IMR-90 (cell line): ENCODE measurements around the gene SERHL2. TPM values are rescaled to one million over a fixed set of nuclear protein-coding genes. Genes with fewer than 3 reads are reported as not detected.

Experiments used
- ATAC-seq: fragments of 200-7000 bp; cut with Tn5 transposase; 2 replicates; pipeline ENCODE4 v1.9.1; 2020; ENCODE audit warnings: low read depth, mild to moderate bottlenecking, moderate library complexity
- BruUV-seq: library from RNA; stranded (reverse); fragments of 400-500 nt; replicated peaks from 2 replicates; lab custom pipeline; 2021; lab: Mats Ljungman, UMichigan
- CTCF ChIA-PET: fragments of 300-600 bp; formaldehyde crosslinking; extraction: SDS; loops from one replicate; lab custom pipeline; 2021; ENCODE audit warnings: antibody characterized with exemption; lab: Yijun Ruan, JAX
- POLR2A ChIA-PET: fragments of 300-600 bp; sonication (Branson Sonifier 250); formaldehyde crosslinking; loops from one replicate; lab custom pipeline; 2022; ENCODE audit warnings: antibody characterized with exemption; ENCODE audit not compliant: unreplicated experiment; lab: Charles Lee
- DNase-seq: peaks from one replicate; pipeline ENCODE4 v3.0.0; 2013
- H2AFZ ChIP-seq: replicated peaks from 2 replicates; pipeline ENCODE3; 2013; ENCODE audit warnings: low read length, mild to moderate bottlenecking; ENCODE audit not compliant: poor library complexity
- H2AK5ac ChIP-seq: 2 replicates; pipeline ENCODE4 v1.6.1; 2013; ENCODE audit warnings: low read depth, low read length, inconsistent platforms
- H2AK9ac ChIP-seq: replicated peaks from 2 replicates; pipeline ENCODE3; 2013; ENCODE audit warnings: mild to moderate bottlenecking, low read depth, low read length, moderate library complexity; ENCODE audit not compliant: poor library complexity
- H2BK120ac ChIP-seq: 2 replicates; pipeline ENCODE4 v1.6.1; 2013; ENCODE audit warnings: low read depth, low read length, inconsistent platforms
- H2BK15ac ChIP-seq: 3 replicates; pipeline ENCODE4 v1.6.1; 2013; ENCODE audit warnings: low read depth, low read length, inconsistent platforms
- H2BK20ac ChIP-seq: 2 replicates; pipeline ENCODE4 v1.6.1; 2013; ENCODE audit warnings: low read depth, mild to moderate bottlenecking, inconsistent platforms, low read length, moderate library complexity
- H2BK5ac ChIP-seq: 2 replicates; pipeline ENCODE4 v1.6.1; 2013; ENCODE audit warnings: mild to moderate bottlenecking, low read depth, low read length, inconsistent platforms; ENCODE audit not compliant: poor library complexity, severe bottlenecking
- H3K14ac ChIP-seq: replicated peaks from 2 replicates; pipeline ENCODE4 v1.6.1; 2013; ENCODE audit warnings: low read depth, low read length, inconsistent platforms
- H3K18ac ChIP-seq: 2 replicates; pipeline ENCODE4 v1.6.1; 2013; ENCODE audit warnings: low read depth, low read length, control low read depth
- H3K23ac ChIP-seq: 2 replicates; pipeline ENCODE4 v1.6.1; 2013; ENCODE audit warnings: low read depth, low read length, inconsistent platforms
- H3K27ac ChIP-seq: 2 replicates; pipeline ENCODE4 v1.5.1; 2013; ENCODE audit warnings: mild to moderate bottlenecking, control low read depth, low read length; ENCODE audit not compliant: insufficient read depth
- H3K27me3 ChIP-seq: 2 replicates; pipeline ENCODE4 v1.6.1; 2013; ENCODE audit warnings: low read length; ENCODE audit not compliant: control insufficient read depth, insufficient read depth
- H3K36me3 ChIP-seq: 2 replicates; pipeline ENCODE4 v1.6.1; 2013; ENCODE audit warnings: low read length, mixed read lengths; ENCODE audit not compliant: control insufficient read depth, insufficient read depth
- H3K4ac ChIP-seq: 2 replicates; pipeline ENCODE4 v1.6.1; 2013; ENCODE audit warnings: low read depth, low read length, inconsistent platforms
- H3K4me1 ChIP-seq: 2 replicates; pipeline ENCODE4 v1.6.1; 2013; ENCODE audit warnings: low read length, mixed read lengths; ENCODE audit not compliant: control insufficient read depth, insufficient read depth
- H3K4me2 ChIP-seq: 2 replicates; pipeline ENCODE4 v1.6.1; 2013; ENCODE audit warnings: low read depth, mild to moderate bottlenecking, control low read depth, low read length, moderate library complexity
- H3K4me3 ChIP-seq: 2 replicates; pipeline ENCODE4 v1.5.1; 2013; ENCODE audit warnings: low read depth, mild to moderate bottlenecking, control low read depth, low read length, moderate library complexity; ENCODE audit not compliant: insufficient read depth
- H3K56ac ChIP-seq: 2 replicates; pipeline ENCODE4 v1.6.1; 2013; ENCODE audit warnings: low read length, inconsistent platforms; ENCODE audit not compliant: insufficient read depth; ENCODE audit errors: extremely low read depth
- H3K79me1 ChIP-seq, 2 experiments: 2 replicates each; pipeline ENCODE4 v1.6.1; 2013; ENCODE audit warnings: low read length in 2 of 2, inconsistent platforms in 1 of 2, low read depth in 1 of 2
- H3K9ac ChIP-seq: 2 replicates; pipeline ENCODE4 v1.6.1; 2013; ENCODE audit warnings: low read depth, low read length, control low read depth
- H3K9me1 ChIP-seq: 2 replicates; pipeline ENCODE4 v1.6.1; 2013; ENCODE audit warnings: low read length, inconsistent platforms; ENCODE audit not compliant: insufficient read depth
- H3K9me3 ChIP-seq: 2 replicates; pipeline ENCODE4 v1.6.1; 2013; ENCODE audit warnings: low read length; ENCODE audit not compliant: control insufficient read depth, insufficient read depth
- H4K20me1 ChIP-seq: 2 replicates; pipeline ENCODE4 v1.6.1; 2013; ENCODE audit warnings: low read length, inconsistent platforms; ENCODE audit not compliant: insufficient read depth
- H4K5ac ChIP-seq: 2 replicates; pipeline ENCODE4 v1.6.1; 2013; ENCODE audit warnings: mild to moderate bottlenecking, low read depth, low read length, control low read depth
- H4K8ac ChIP-seq, 2 experiments: 2 replicates each; pipeline ENCODE4 v1.6.1; 2013; ENCODE audit warnings: low read depth in 2 of 2, low read length in 2 of 2, control low read depth in 1 of 2, inconsistent platforms in 1 of 2
- H4K91ac ChIP-seq: 2 replicates; pipeline ENCODE4 v1.6.1; 2013; ENCODE audit warnings: low read depth, low read length, inconsistent platforms; ENCODE audit not compliant: insufficient read depth
- CHD1 ChIP-seq: IDR thresholded peaks from 2 replicates; pipeline ENCODE4 v1.6.1; 2012; ENCODE audit warnings: low read depth, low read length, improper control_type of control experiment
- MAFK ChIP-seq: IDR thresholded peaks from 2 replicates; pipeline ENCODE4 v1.6.1; 2012; ENCODE audit warnings: low read depth, low read length, improper control_type of control experiment
- MXI1 ChIP-seq: IDR thresholded peaks from 2 replicates; pipeline ENCODE4 v1.6.1; 2012; ENCODE audit warnings: low read depth, mild to moderate bottlenecking, low read length, moderate library complexity, borderline replicate concordance
- NFE2L2 ChIP-seq: fragments of 150-350 bp; IDR thresholded peaks from 2 replicates; pipeline ENCODE4 v1.6.1; 2016; ENCODE audit warnings: low read depth, mild to moderate bottlenecking, low read length
- POLR2A ChIP-seq: IDR thresholded peaks from 2 replicates; pipeline ENCODE4 v1.6.1; 2012; ENCODE audit warnings: mild to moderate bottlenecking, low read depth, low read length
- RAD21 ChIP-seq: IDR thresholded peaks from 2 replicates; pipeline ENCODE4 v1.6.1; 2012; ENCODE audit warnings: low read length, improper control_type of control experiment
- RFX5 ChIP-seq: IDR thresholded peaks from 2 replicates; pipeline ENCODE4 v1.8.0; 2012; ENCODE audit warnings: low read depth, mild to moderate bottlenecking, low read length, moderate library complexity
- WGBS, 2 experiments: methylation state at CpG; one replicate each; pipeline versions ENCODE4 v1.1.5 to v1.1.7; 2013; ENCODE audit warnings: missing lambda C conversion rate in 2 of 2; ENCODE audit not compliant: insufficient read length in 1 of 2; ENCODE audit errors: extremely low coverage in 2 of 2; 5-methylcytosine and 5-hydroxymethylcytosine counted together
- dilution Hi-C: fragments of 300-500 bp; cut with HindIII; formaldehyde crosslinking; loops from one replicate; pipeline ENCODE4 v1.14.3; 2018; ENCODE audit warnings: low sequenced_read_pairs; ENCODE audit not compliant: unreplicated experiment
- in situ Hi-C: fragments of 300-500 bp; cut with MboI; formaldehyde crosslinking; loops from 3 replicates; pipeline ENCODE4 v1.14.3; 2019; ENCODE audit warnings: low sequenced_read_pairs, inconsistent platforms, mixed read lengths
- intact Hi-C: fragments of 100-400 bp; cut with micrococcal nuclease; formaldehyde crosslinking; loops from 2 replicates; pipeline ENCODE4 v1.10.0; 2022
- polyA plus RNA-seq, 3 experiments: library from polyadenylated mRNA; depleted of rRNA; stranded (reverse); fragments of >200 nt; gene quantifications; 2 replicates each; pipeline ENCODE4 v1.2.3, GENCODE V29; 2012; ENCODE audit warnings: low replicate concordance in 1 of 3
- total RNA-seq: library from RNA; depleted of rRNA; stranded (reverse); fragments of >200 nt; gene quantifications from 2 replicates; pipeline ENCODE4 v1.2.3, GENCODE V29; 2012
- TF ChIP-seq, protein P1 (sequence below): fragments of 150-350 bp; IDR thresholded peaks from 2 replicates; pipeline ENCODE4 v1.6.1; 2016; ENCODE audit warnings: low read depth, mild to moderate bottlenecking, low read length, moderate library complexity, borderline replicate concordance
- TF ChIP-seq, protein P2 (sequence below): conservative IDR thresholded peaks from 2 replicates; pipeline ENCODE4 v1.5.1; 2012; ENCODE audit warnings: mild to moderate bottlenecking, low read depth, low read length, improper control_type of control experiment
- TF ChIP-seq, protein P3 (sequence below): fragments of 150-350 bp; IDR thresholded peaks from 2 replicates; pipeline ENCODE4 v1.6.1; 2017; ENCODE audit warnings: mild to moderate bottlenecking, antibody characterized with exemption, low read length, low read depth

Gene SERHL2
- total and polyA plus RNA-seq, 2 of the 4 experiments (the other 2 are of a cell fraction) = 4.5 to 5.0 TPM

DNA sequence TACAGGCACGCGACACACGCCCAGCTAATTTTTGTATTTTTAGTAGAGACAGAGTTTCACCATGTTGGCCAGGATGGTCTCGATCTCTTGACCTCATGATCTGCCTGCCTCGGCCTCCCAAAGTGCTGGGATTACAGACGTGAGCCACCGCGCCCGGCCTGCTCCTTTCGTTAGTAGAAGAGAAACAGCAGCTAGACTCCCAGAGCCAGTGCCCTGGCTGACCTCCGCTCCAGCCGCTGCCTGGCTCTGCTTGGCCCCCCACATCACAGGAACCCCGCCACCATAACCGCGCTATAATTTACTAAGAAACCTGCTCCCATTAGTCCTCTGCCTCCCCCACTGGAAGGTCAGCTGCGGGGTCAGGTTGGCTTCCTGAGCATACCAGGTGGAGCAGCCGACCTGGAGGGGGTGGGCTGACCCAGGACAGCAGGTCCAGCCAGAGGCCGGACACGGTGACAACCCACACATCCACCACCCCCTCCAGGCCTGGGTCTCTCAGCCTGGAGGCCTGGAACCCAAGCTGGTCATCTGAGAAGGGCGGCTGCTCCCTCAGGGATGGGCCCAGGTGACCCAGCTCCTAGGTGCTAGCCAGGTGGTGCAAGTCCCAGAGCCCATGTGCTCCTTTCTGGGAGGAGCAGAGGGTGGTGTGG lies 68.4 kb downstream of the SERHL2 start:
- Histone ChIP-seq H3K79me1 (peaks cover 0 to 32% of the 10 kb centered on the region in 2 experiments; a peak in 3 of 4 replicates), H4K8ac (no peak overlapping the region), H3K4ac (no peak overlapping the region), H2BK15ac (no peak overlapping the region), H3K14ac (no peak overlapping the region), H3K4me2 (no peak overlapping the region), H4K91ac (no peak overlapping the region), H3K9ac (no peak overlapping the region), H2BK120ac (no peak overlapping the region), H3K4me3 (no peak overlapping the region), H3K27ac (no peak overlapping the region), H3K56ac (no peak overlapping the region), H2BK20ac (no peak overlapping the region), H4K5ac (no peak overlapping the region), H2AFZ (peak overlapping the region; percentile 19), H3K4me1 (peaks cover 9% of the 10 kb centered on the region), H3K27me3 (no peaks in the 10 kb centered on the region), H3K9me1 (peaks cover 19% of the 10 kb centered on the region; the same call in 1 of the 2 replicates), H2AK5ac (no peak overlapping the region), H3K18ac (no peak overlapping the region), H4K20me1 (peaks cover 22% of the 10 kb centered on the region), H3K23ac (no peak overlapping the region), H3K9me3 (no peaks in the 10 kb centered on the region), H3K36me3 (peaks cover 41% of the 10 kb centered on the region), H2BK5ac (no peak overlapping the region), H2AK9ac (peak overlapping the region; percentile 22)
- ChIA-PET POLR2A (no interaction called here), CTCF (interaction anchor here (0.9 to 1.4 kb wide), 2 partner anchors 13 to 26 kb away, joined by 3 to 8 read pairs; no protein-coding TSS in a partner anchor)
- 88% methylated on average over 5 of the region's 20 CpGs; no CpG with 5 or more reads in 1 of the 2 experiments for WGBS, 2 experiments
- no peak for TF ChIP-seq MAFK
- TF ChIP-seq CHD1 = no peak
- no peak for TF ChIP-seq MXI1
- TF ChIP-seq RAD21 = no peak
- TF ChIP-seq, protein P1, sequence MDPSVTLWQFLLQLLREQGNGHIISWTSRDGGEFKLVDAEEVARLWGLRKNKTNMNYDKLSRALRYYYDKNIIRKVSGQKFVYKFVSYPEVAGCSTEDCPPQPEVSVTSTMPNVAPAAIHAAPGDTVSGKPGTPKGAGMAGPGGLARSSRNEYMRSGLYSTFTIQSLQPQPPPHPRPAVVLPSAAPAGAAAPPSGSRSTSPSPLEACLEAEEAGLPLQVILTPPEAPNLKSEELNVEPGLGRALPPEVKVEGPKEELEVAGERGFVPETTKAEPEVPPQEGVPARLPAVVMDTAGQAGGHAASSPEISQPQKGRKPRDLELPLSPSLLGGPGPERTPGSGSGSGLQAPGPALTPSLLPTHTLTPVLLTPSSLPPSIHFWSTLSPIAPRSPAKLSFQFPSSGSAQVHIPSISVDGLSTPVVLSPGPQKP = no peak
- TF ChIP-seq NFE2L2 = no peak
- no peak for TF ChIP-seq POLR2A
- TF ChIP-seq RFX5 = no peak
- TF ChIP-seq, protein P2, sequence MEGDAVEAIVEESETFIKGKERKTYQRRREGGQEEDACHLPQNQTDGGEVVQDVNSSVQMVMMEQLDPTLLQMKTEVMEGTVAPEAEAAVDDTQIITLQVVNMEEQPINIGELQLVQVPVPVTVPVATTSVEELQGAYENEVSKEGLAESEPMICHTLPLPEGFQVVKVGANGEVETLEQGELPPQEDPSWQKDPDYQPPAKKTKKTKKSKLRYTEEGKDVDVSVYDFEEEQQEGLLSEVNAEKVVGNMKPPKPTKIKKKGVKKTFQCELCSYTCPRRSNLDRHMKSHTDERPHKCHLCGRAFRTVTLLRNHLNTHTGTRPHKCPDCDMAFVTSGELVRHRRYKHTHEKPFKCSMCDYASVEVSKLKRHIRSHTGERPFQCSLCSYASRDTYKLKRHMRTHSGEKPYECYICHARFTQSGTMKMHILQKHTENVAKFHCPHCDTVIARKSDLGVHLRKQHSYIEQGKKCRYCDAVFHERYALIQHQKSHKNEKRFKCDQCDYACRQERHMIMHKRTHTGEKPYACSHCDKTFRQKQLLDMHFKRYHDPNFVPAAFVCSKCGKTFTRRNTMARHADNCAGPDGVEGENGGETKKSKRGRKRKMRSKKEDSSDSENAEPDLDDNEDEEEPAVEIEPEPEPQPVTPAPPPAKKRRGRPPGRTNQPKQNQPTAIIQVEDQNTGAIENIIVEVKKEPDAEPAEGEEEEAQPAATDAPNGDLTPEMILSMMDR = no peak
- TF ChIP-seq, protein P3, sequence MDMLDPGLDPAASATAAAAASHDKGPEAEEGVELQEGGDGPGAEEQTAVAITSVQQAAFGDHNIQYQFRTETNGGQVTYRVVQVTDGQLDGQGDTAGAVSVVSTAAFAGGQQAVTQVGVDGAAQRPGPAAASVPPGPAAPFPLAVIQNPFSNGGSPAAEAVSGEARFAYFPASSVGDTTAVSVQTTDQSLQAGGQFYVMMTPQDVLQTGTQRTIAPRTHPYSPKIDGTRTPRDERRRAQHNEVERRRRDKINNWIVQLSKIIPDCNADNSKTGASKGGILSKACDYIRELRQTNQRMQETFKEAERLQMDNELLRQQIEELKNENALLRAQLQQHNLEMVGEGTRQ = no peak
- in situ Hi-C loops = no loop called here
- intact Hi-C loops = no loop called here
- ATAC-seq = no peak
- dilution Hi-C loops = no loop called here
- DNase-seq = no peak
- no TSS peak for BruUV-seq
